ENCODE results near the gene SUN5.

DNA sequence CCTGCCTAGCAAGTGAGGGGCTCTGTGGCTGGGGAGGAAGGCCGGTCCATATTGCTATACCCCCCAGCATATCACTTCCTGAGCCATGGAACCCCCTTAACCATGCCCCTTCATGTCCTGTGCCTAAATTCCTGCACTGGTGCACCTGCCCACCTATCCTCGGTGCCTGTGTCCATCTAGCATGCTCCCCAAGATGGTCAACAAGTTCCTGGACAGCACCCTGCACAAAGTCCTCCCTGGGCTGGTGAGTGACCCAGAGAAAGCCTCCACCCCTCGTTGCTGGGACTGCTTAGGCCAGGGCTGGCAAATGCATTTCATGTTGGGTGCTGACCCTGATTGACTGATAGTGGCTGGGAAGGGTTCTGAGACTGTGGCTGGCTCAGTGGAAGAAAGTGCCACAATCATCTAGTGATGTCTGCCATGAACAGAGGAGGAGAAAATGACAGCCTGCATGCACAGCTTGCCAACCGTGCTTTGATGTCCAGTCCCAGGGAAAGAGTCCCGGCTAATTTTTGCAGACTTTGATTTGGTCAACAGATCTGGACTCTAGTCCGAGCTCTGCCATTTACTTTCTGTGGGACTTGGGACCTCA lies 30.8 kb upstream of the SUN5 start:
- TF ChIP-seq POLR2A (IDR thresholded peaks at IDR 0.05; ENCODE audit: low read depth, low read length) (no peak), JUN (IDR thresholded peaks at IDR 0.05; ENCODE audit: borderline replicate concordance, insufficient read depth, insufficient read length, low read depth) (no peak)
- TF ChIP-seq, protein P1, sequence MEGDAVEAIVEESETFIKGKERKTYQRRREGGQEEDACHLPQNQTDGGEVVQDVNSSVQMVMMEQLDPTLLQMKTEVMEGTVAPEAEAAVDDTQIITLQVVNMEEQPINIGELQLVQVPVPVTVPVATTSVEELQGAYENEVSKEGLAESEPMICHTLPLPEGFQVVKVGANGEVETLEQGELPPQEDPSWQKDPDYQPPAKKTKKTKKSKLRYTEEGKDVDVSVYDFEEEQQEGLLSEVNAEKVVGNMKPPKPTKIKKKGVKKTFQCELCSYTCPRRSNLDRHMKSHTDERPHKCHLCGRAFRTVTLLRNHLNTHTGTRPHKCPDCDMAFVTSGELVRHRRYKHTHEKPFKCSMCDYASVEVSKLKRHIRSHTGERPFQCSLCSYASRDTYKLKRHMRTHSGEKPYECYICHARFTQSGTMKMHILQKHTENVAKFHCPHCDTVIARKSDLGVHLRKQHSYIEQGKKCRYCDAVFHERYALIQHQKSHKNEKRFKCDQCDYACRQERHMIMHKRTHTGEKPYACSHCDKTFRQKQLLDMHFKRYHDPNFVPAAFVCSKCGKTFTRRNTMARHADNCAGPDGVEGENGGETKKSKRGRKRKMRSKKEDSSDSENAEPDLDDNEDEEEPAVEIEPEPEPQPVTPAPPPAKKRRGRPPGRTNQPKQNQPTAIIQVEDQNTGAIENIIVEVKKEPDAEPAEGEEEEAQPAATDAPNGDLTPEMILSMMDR (IDR thresholded peaks at IDR 0.05; ENCODE audit: extremely low read depth in 1 of 2, insufficient read depth in 1 of 2, low read depth in 1 of 2, low read length in 2 of 2), result no peak
